Right lung (tissue), 5 donors: ENCODE results near the gene THOP1. TPM values are rescaled to one million over a fixed set of nuclear protein-coding genes. Genes with fewer than 3 reads are reported as not detected.
"Not testable (repeated sequence)": the region's sequence is repeated elsewhere in the genome, so short reads cannot be mapped to it uniquely, and the experiment has no call there.

Experiments used
- DNase-seq, 2 donors: peaks; one replicate each; pipeline ENCODE4 v3.0.0-alpha.2; 2013
- polyA plus RNA-seq, 5 donors: library from polyadenylated mRNA; unstranded; fragments of 120-200 nt; gene quantifications; one replicate each; pipeline versions ENCODE4 v1.2.1 to v1.2.3, GENCODE V29; 2013; ENCODE audit warnings: inconsistent platforms in 1 of 5, low replicate concordance in 1 of 5; ENCODE audit not compliant: insufficient read length in 5 of 5, insufficient read depth in 1 of 5

The THOP1 gene
- polyA plus RNA-seq, 5 donors: 34.5 to 58.3 (median 38.7) TPM

- DNase-seq: no peak
Observed at GRCh38 chr19:2780284-2780683, 5.0 kb upstream of the THOP1 start.

- no peak for DNase-seq
Observed at GRCh38 chr19:2782329-2782935, 2.9 kb upstream of the THOP1 start.

GRCh38 chr19:2782936-2783780 lies 2.1 kb upstream of the THOP1 start, which contains the start of gene SGTA:
TSS of gene SGTA (minus strand) at chr19:2783273. CDS start at chr19:2769068, 14,205 bp downstream.
- DNase-seq: peak; percentile 97 to 98

GRCh38 chr19:2783781-2784145 lies 1.5 kb upstream of the THOP1 start:
- DNase-seq: no peak

GRCh38 chr19:2787115-2787514 lies 1.8 kb downstream of the THOP1 start:
- no peak for DNase-seq

GRCh38 chr19:2788237-2788636 lies 2.9 kb downstream of the THOP1 start:
- DNase-seq: no peak

GRCh38 chr19:2790194-2790556 lies 4.9 kb downstream of the THOP1 start:
- DNase-seq: no peak

- no peak for DNase-seq
Observed at GRCh38 chr19:2790557-2791271, 5.4 kb downstream of the THOP1 start.

GRCh38 chr19:2791440-2791839 lies 6.1 kb downstream of the THOP1 start:
- no peak for DNase-seq

GRCh38 chr19:2791876-2792275 lies 6.6 kb downstream of the THOP1 start:
- DNase-seq: no peak

- not testable (repeated sequence) for DNase-seq
Observed at GRCh38 chr19:2792666-2793065, 7.4 kb downstream of the THOP1 start.

GRCh38 chr19:2793126-2793525 lies 7.8 kb downstream of the THOP1 start:
- DNase-seq: no peak

- DNase-seq: no peak
Observed at GRCh38 chr19:2793577-2793976, 8.3 kb downstream of the THOP1 start.

GRCh38 chr19:2795827-2796658 lies 10.7 kb downstream of the THOP1 start:
- no peak for DNase-seq

- DNase-seq: no peak
Observed at GRCh38 chr19:2796659-2797266, 11.5 kb downstream of the THOP1 start.

GRCh38 chr19:2797280-2797679 lies 12.0 kb downstream of the THOP1 start:
- no peak for DNase-seq

GRCh38 chr19:2798158-2798685 lies 12.9 kb downstream of the THOP1 start:
- no peak for DNase-seq

- no peak for DNase-seq
Observed at GRCh38 chr19:2798733-2799132, 13.4 kb downstream of the THOP1 start.

- DNase-seq: no peak
Observed at GRCh38 chr19:2799273-2800020, 14.1 kb downstream of the THOP1 start.

GRCh38 chr19:2800506-2800905 lies 15.2 kb downstream of the THOP1 start:
- DNase-seq: no peak
